SK-N-SH (cell line): ENCODE measurements around the gene ETFA. TPM values are rescaled to one million over a fixed set of nuclear protein-coding genes. Genes with fewer than 3 reads are reported as not detected.

Experiments
- CTCF ChIA-PET: fragments of 300-600, 350-600 bp; formaldehyde crosslinking; extraction: SDS; loops from one replicate; lab custom pipeline; 2021; lab: Yijun Ruan, JAX
- POLR2A ChIA-PET: fragments of 350-600 bp; sonication (Branson Sonifier 250); formaldehyde crosslinking; extraction: SDS; loops from one replicate; lab custom pipeline; 2020; ENCODE audit warnings: antibody characterized with exemption, inconsistent platforms; lab: Yijun Ruan, JAX
- DNase-seq: peaks from one replicate; pipeline ENCODE4 v3.0.0; 2012
- H2AFZ ChIP-seq: fragments of 200-600 bp; sonication (generic); 2 replicates; pipeline ENCODE4 v1.8.1; 2016; ENCODE audit warnings: antibody characterized with exemption, mild to moderate bottlenecking, low read depth
- H3F3A ChIP-seq: fragments of 200-600 bp; sonication (generic); replicated peaks from 2 replicates; pipeline ENCODE3; 2016; ENCODE audit warnings: antibody characterized with exemption, mild to moderate bottlenecking; ENCODE audit not compliant: insufficient read depth
- H3K27ac ChIP-seq, 2 experiments: fragments of 200-500 bp in 1 of 2; fragments of 200-600 bp in 1 of 2; sonication (Bioruptor generic) in 1 of 2; sonication (generic), shearing (Covaris generic) in 1 of 2; 2 replicates each; pipeline versions ENCODE4 v1.5.1 to v1.6.1; 2014 to 2016; ENCODE audit warnings: low read depth in 2 of 2, inconsistent platforms in 1 of 2, low read length in 1 of 2, mild to moderate bottlenecking in 1 of 2, mixed read lengths in 1 of 2
- H3K27me3 ChIP-seq: fragments of 200-600 bp; sonication (generic), shearing (Covaris generic); 2 replicates; pipeline ENCODE4 v1.6.1; 2016; ENCODE audit warnings: mixed run types; ENCODE audit not compliant: insufficient read depth
- H3K36me3 ChIP-seq, 2 experiments: fragments of 200-500 bp in 1 of 2; fragments of 200-600 bp in 1 of 2; sonication (Bioruptor generic) in 1 of 2; sonication (generic) in 1 of 2; replicated peaks in 1 of 2; 2 replicates each; pipeline versions ENCODE3 to v1.5.1; 2014 to 2016; ENCODE audit warnings: low read length in 1 of 2, mild to moderate bottlenecking in 1 of 2; ENCODE audit not compliant: insufficient read depth in 2 of 2, control insufficient read depth in 1 of 2
- H3K4me1 ChIP-seq, 2 experiments: fragments of 200-500 bp in 1 of 2; fragments of 200-600 bp in 1 of 2; sonication (Bioruptor generic) in 1 of 2; sonication (generic), shearing (Covaris generic) in 1 of 2; 2 replicates each; pipeline versions ENCODE4 v1.5.1 to v1.6.1; 2014 to 2016; ENCODE audit warnings: low read depth in 1 of 2, low read length in 1 of 2, mixed run types in 1 of 2; ENCODE audit not compliant: insufficient read depth in 2 of 2, control insufficient read depth in 1 of 2
- H3K4me2 ChIP-seq: fragments of 200-600 bp; sonication (generic), shearing (Covaris generic); 2 replicates; pipeline ENCODE4 v1.6.1; 2017; ENCODE audit warnings: mixed run types
- H3K4me3 ChIP-seq, 2 experiments: fragments of 200-500 bp in 1 of 2; fragments of 200-600 bp in 1 of 2; sonication (Bioruptor generic) in 1 of 2; sonication (generic), shearing (Covaris generic) in 1 of 2; 2 replicates each; pipeline versions ENCODE4 v1.5.1 to v1.8.1; 2014 to 2016; ENCODE audit warnings: low read depth in 2 of 2, inconsistent platforms in 1 of 2, low read length in 1 of 2, mild to moderate bottlenecking in 1 of 2, mixed read lengths in 1 of 2, moderate library complexity in 1 of 2
- H3K79me2 ChIP-seq: fragments of 200-600 bp; sonication (generic); 2 replicates; pipeline ENCODE4 v1.8.1; 2017; ENCODE audit warnings: mild to moderate bottlenecking; ENCODE audit not compliant: insufficient read depth
- H3K9ac ChIP-seq: fragments of 200-600 bp; sonication (generic); 2 replicates; pipeline ENCODE4 v1.6.1; 2017; ENCODE audit warnings: mixed run types
- H3K9me2 ChIP-seq: fragments of 200-600 bp; sonication (generic); 2 replicates; pipeline ENCODE4 v1.6.1; 2017; ENCODE audit warnings: mixed run types
- H3K9me3 ChIP-seq: fragments of 200-600 bp; sonication (generic); 2 replicates; pipeline ENCODE4 v1.6.1; 2017; ENCODE audit warnings: mixed run types, mild to moderate bottlenecking, moderate library complexity
- H4K20me1 ChIP-seq: fragments of 200-600 bp; sonication (generic); 2 replicates; pipeline ENCODE4 v1.6.1; 2017; ENCODE audit warnings: mild to moderate bottlenecking, mixed run types; ENCODE audit not compliant: insufficient read depth
- ELF1 ChIP-seq: IDR thresholded peaks from 2 replicates; pipeline ENCODE4 v1.4.0; 2012
- NRF1 ChIP-seq: IDR thresholded peaks from 2 replicates; pipeline ENCODE4 v1.6.1; 2012; ENCODE audit warnings: low read depth, mild to moderate bottlenecking, low read length
- RAD21 ChIP-seq: IDR thresholded peaks from 2 replicates; pipeline ENCODE4 v1.6.1; 2012; ENCODE audit warnings: mild to moderate bottlenecking, low read length
- RFX5 ChIP-seq: IDR thresholded peaks from 2 replicates; pipeline ENCODE4 v1.6.1; 2012; ENCODE audit warnings: mild to moderate bottlenecking, improper control_type of control experiment, low read length
- SIN3A ChIP-seq: IDR thresholded peaks from 2 replicates; pipeline ENCODE4 v1.6.1; 2012; ENCODE audit warnings: low read depth, mild to moderate bottlenecking, low read length, moderate library complexity, borderline replicate concordance
- SMC3 ChIP-seq: IDR thresholded peaks from 2 replicates; pipeline ENCODE4 v1.6.1; 2012; ENCODE audit warnings: low read depth, low read length, improper control_type of control experiment
- TCF12 ChIP-seq: IDR thresholded peaks from 2 replicates; pipeline ENCODE4 v1.4.0; 2012
- TEAD4 ChIP-seq: IDR thresholded peaks from 2 replicates; pipeline ENCODE4 v1.4.0; 2012; ENCODE audit warnings: mild to moderate bottlenecking, borderline replicate concordance; ENCODE audit not compliant: insufficient read depth
- USF1 ChIP-seq: IDR thresholded peaks from 2 replicates; pipeline ENCODE4 v1.4.0; 2012; ENCODE audit warnings: low read depth, borderline replicate concordance
- USF2 ChIP-seq: fragments of 150-350 bp; IDR thresholded peaks from 2 replicates; pipeline ENCODE4 v1.6.1; 2017; ENCODE audit warnings: antibody characterized with exemption, low read length, low read depth, borderline replicate concordance
- WGBS: methylation state at CpG from one replicate; pipeline ENCODE4 v1.1.6; 2017; ENCODE audit warnings: low lambda C conversion rate; 5-methylcytosine and 5-hydroxymethylcytosine counted together
- polyA plus RNA-seq, 3 experiments: library from polyadenylated mRNA; depleted of rRNA; stranded (reverse); fragments of >200 nt; gene quantifications; 2 replicates each; pipeline ENCODE4 v1.2.3, GENCODE V29; 2012
- TF ChIP-seq, protein P1 (sequence below): fragments of 200-600 bp; sonication (generic); IDR thresholded peaks from 2 replicates; pipeline ENCODE4 v1.6.1; 2017; ENCODE audit warnings: antibody characterized with exemption, mild to moderate bottlenecking, moderate library complexity
- TF ChIP-seq, protein P2 (sequence below): IDR thresholded peaks from 2 replicates; pipeline ENCODE4 v1.4.0; 2012; ENCODE audit warnings: low read depth

ETFA gene
- polyA plus RNA-seq, 1 of the 3 experiments (the other 2 are of a cell fraction) = 122 TPM

GRCh38 chr15:76235186-76235826 lies 76.0 kb downstream of the ETFA start:
- Histone ChIP-seq H3F3A (no peaks in the 10 kb centered on the region), H3K9me2 (no peaks in the 10 kb centered on the region), H3K4me1 (peaks cover 0 to 2% of the 10 kb centered on the region in 2 experiments; a peak in 3 of 4 replicates), H3K27ac (no peak overlapping the region), H3K4me3 (no peak overlapping the region), H3K27me3 (no peaks in the 10 kb centered on the region), H4K20me1 (no peaks in the 10 kb centered on the region), H3K4me2 (no peak overlapping the region), H3K9me3 (no peaks in the 10 kb centered on the region), H3K9ac (no peak overlapping the region), H2AFZ (no peak overlapping the region), H3K79me2 (no peaks in the 10 kb centered on the region), H3K36me3 (peaks cover 10 to 18% of the 10 kb centered on the region in 2 experiments)
- ChIA-PET POLR2A (no interaction called here), CTCF (interaction anchor here (0.5 to 4.5 kb wide), 25 partner anchors 8 to 607 kb away, joined by 3 to 17 read pairs (median 5); partner anchors contain the start of gene ISL2)
- TF ChIP-seq ELF1 = no peak
- no peak for TF ChIP-seq RFX5
- no peak for TF ChIP-seq TCF12
- peak; percentile 43; the same call in 1 of the 2 replicates for TF ChIP-seq SMC3
- peak; percentile 71 for TF ChIP-seq RAD21
- no peak for TF ChIP-seq TEAD4
- TF ChIP-seq, protein P1, sequence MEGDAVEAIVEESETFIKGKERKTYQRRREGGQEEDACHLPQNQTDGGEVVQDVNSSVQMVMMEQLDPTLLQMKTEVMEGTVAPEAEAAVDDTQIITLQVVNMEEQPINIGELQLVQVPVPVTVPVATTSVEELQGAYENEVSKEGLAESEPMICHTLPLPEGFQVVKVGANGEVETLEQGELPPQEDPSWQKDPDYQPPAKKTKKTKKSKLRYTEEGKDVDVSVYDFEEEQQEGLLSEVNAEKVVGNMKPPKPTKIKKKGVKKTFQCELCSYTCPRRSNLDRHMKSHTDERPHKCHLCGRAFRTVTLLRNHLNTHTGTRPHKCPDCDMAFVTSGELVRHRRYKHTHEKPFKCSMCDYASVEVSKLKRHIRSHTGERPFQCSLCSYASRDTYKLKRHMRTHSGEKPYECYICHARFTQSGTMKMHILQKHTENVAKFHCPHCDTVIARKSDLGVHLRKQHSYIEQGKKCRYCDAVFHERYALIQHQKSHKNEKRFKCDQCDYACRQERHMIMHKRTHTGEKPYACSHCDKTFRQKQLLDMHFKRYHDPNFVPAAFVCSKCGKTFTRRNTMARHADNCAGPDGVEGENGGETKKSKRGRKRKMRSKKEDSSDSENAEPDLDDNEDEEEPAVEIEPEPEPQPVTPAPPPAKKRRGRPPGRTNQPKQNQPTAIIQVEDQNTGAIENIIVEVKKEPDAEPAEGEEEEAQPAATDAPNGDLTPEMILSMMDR = peak; percentile 65
- TF ChIP-seq SIN3A = no peak
- WGBS = 80% methylated on average over 3 of the region's 3 CpGs
- peak; percentile 38 for DNase-seq

DNA sequence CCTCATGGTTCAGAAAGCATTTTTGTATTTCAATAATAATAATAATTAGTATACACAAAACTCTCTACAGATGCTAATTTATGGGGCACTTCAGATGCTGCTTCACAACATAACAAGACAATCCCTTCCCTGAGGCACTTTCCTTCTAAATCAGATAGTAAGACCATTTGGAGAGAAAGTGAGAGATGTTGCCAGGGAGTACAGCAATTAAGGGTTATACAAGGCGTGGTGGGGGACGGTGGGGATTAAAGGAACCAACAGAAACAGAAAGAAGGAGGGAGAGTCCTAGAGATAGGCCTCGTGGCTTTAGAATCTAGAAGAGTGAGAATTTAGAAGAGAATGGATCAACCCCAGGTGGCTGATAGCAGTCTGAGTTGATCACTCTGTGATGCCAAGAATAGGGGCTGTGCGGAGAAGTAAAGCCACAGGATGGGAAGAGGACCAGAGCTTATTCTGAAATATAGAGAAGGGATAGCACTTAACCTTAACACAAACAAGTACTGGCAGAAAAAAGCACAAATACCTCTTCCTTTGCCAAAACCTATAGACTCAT lies 76.9 kb downstream of the ETFA start:
- TF ChIP-seq USF1 (no peak), NRF1 (no peak), SIN3A (no peak), USF2 (no peak)
- TF ChIP-seq, protein P2, sequence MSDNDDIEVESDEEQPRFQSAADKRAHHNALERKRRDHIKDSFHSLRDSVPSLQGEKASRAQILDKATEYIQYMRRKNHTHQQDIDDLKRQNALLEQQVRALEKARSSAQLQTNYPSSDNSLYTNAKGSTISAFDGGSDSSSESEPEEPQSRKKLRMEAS = no peak
- Histone ChIP-seq H3K9me2 (no peaks in the 10 kb centered on the region), H3K27me3 (no peaks in the 10 kb centered on the region), H3K79me2 (no peaks in the 10 kb centered on the region), H3K27ac (no peak overlapping the region), H4K20me1 (no peaks in the 10 kb centered on the region), H2AFZ (no peak overlapping the region), H3K4me3 (no peak overlapping the region), H3K4me1 (no peaks in the 10 kb centered on the region; a peak in 2 of 4 replicates), H3K4me2 (no peak overlapping the region), H3K36me3 (peaks cover 10 to 22% of the 10 kb centered on the region in 2 experiments), H3K9ac (no peak overlapping the region), H3F3A (peaks cover 2% of the 10 kb centered on the region), H3K9me3 (no peaks in the 10 kb centered on the region)
- WGBS = 90% methylated on average over 4 of the region's 4 CpGs
- no peak for DNase-seq
- ChIA-PET POLR2A (no interaction called here), CTCF (interaction anchor here (1.0 to 4.5 kb wide), 11 partner anchors 12 to 101 kb away, joined by 5 to 17 read pairs (median 10); partner anchors contain the start of gene ISL2)
